ENCODE measurements around the gene ITPR2.

- TF ChIP-seq CTCF (conservative IDR thresholded peaks at IDR 0.05): no peak
- no peak for TF ChIP-seq EZH2 (IDR thresholded peaks at IDR 0.05; ENCODE audit: low read depth)
Observed at GRCh38 chr12:26406813-26407212, 426.2 kb downstream of the ITPR2 start.

All from PC-9 (cell line).